ENCODE results near the gene TASP1. TPM values are rescaled to one million over a fixed set of nuclear protein-coding genes. Genes with fewer than 3 reads are reported as not detected.
"Not testable (repeated sequence)": the region's sequence is repeated elsewhere in the genome, so short reads cannot be mapped to it uniquely, and the experiment has no call there.

The TASP1 gene
- total RNA-seq, 1 experiment from 2014 or later: 5.3 TPM

GRCh38 chr20:13654463-13655023, 15.8 kb upstream of the TASP1 start:
- DNase-seq (ENCODE audit: low spot score): no peak
- in situ Hi-C loops (cut with HindIII; ENCODE audit: low sequenced_read_pairs): no loop called here

DNA sequence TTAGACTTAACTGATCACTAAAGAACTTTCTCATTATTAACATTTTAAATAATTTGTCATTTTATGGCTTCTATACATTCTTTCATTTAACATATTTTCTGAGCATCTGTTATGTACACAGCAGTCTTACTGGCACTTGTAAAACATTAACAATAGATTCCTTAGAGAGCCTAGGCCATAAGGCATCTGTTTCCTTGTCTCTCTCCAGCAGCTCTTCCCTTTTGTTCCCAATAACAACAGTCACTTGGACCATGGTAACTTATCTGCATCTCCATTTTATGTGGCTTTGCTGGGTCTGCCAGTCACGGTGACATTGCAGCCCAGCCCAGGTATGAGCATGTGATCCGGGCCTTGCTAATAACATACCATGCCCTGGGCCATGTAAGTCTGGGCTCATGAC, 11.7 kb upstream of the TASP1 start:
- in situ Hi-C loops (cut with HindIII; ENCODE audit: low sequenced_read_pairs): no loop called here
- no peak for DNase-seq (ENCODE audit: low spot score)

DNA sequence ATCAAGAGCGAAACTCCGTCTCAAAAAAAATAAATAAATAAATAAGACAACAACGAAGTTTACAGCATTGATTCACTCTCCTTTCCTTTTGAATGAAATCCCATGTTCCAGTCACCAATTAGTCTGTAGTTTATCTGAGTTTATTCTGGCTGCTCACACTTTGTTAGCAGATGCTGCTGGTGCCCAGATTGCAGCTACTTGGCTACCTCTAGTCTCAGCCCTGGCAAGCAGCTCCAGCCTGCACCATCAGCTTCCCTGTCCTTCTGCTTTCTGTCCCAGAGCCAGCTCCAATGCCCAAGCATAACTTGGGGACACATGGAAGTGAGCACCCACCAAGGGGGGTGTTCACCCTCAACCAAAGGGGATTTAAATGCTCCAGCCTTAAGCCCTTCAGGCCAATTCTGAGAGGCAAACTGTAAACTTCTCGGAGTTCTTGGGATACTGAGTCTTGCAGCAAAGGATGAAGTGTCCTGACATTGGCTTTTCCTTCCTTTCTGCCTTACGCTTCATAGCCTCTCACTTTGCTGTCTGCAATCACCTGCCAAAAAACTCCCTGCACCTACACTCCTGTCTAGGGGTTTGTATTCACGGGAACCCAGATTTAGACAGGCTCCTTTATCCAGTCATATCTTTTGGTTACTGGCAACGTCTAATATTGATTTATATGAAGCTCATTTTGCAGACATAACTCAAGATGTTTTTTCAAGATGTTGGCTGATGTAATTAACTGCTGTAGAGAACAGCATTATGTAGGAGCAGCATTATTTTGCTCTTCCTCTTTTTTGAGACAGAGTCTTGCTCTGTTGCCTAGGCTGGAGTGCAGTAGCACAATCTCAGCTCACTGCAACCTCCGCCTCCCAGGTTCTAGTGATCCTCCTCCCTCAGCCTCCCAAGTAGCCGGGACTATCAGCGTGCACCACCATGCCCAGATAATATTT, 9.8 kb upstream of the TASP1 start:
- no peak for DNase-seq (ENCODE audit: low spot score)
- in situ Hi-C loops (cut with HindIII; ENCODE audit: low sequenced_read_pairs): no loop called here

DNA sequence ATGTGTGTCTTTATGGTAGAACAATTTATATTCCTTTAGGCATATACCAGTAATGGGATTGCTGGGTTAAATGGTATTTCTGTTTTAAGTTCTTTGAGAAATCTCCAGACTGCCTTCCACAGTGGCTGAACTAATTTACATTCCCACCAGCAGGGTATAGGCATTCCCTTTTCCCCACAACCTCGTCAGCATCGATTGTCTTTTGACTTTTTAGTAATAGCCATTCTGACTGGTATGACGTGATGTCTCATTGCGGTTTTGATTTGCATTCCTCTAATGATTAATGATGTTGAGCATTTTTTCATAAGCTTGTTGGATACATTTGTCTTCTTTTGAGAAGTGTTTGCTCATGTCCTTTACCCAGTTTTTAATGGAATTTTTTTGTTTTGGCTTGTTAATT, 5.3 kb upstream of the TASP1 start:
- no peak for DNase-seq (ENCODE audit: low spot score)
- in situ Hi-C loops (cut with HindIII; ENCODE audit: low sequenced_read_pairs): no loop called here

DNA sequence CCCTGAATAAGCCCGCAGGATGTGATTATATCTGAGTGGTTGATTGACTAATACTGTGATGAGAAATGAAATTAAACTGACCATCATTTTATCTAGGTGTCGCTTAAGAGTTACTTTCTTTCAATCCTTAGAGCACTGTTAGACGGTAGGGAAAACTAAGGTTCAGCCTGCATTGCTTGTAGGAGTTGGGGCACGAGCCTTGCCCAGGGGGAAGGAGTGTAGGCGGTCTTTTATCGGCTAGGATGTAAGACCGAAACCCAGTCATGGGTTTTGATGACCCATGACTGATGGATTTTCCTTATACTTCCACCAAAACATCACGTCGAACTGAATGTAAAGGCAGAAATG, 392 bp upstream of the TASP1 start:
- in situ Hi-C loops (cut with HindIII; ENCODE audit: low sequenced_read_pairs): no loop called here
- no peak for DNase-seq (ENCODE audit: low spot score)

DNA sequence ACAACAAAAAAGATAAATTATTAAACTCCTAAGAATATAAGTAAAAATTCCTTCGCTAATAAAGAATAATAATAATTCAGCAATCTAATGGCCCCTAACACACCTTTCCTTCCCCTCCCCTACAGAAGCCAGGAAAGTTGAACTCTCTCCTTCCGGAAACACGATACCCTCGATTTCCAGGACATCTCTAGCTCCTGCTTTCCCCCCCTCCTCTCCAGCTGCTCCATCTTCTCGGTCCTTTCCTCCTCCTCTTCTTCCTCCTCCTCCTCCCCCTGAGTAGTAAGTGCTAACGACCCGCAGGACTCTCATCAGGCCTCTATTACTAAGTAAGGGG, 603 bp downstream of the TASP1 start:
- DNase-seq (ENCODE audit: low spot score): no peak
- in situ Hi-C loops (cut with HindIII; ENCODE audit: low sequenced_read_pairs): no loop called here

GRCh38 chr20:13632431-13632830, 6.3 kb downstream of the TASP1 start:
- no peak for DNase-seq (ENCODE audit: low spot score)

DNA sequence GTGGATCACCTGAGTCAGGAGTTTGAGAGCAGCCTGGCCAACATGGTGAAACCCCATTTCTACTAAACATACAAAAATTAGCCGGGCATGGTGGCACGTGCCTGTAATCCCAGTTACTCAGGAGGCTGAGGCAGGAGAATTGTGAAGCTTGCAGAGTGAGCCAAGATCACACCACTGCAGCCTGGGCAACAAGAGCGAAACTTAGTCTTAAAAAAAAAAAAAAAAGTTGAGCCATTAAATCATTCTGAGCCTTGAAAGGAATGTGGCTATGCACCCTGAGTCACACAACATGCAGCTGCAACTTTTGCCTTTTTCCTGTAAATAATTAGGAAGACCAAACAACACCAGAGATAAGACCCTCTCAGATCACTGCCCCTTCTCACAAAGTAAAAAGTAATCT, 11.2 kb downstream of the TASP1 start:
- in situ Hi-C loops (cut with HindIII; ENCODE audit: low sequenced_read_pairs); DNase-seq (ENCODE audit: low spot score): not testable (repeated sequence)

More at GRCh38 chr20:13632431-13632830, 6.3 kb downstream of the TASP1 start:
- in situ Hi-C loops (cut with HindIII; ENCODE audit: low sequenced_read_pairs): no loop called here

GRCh38 chr20:13626724-13627123, 12.0 kb downstream of the TASP1 start:
- DNase-seq (ENCODE audit: low spot score): no peak
- in situ Hi-C loops (cut with HindIII; ENCODE audit: low sequenced_read_pairs): no loop called here

GRCh38 chr20:13625304-13625979, 13.3 kb downstream of the TASP1 start:
- in situ Hi-C loops (cut with HindIII; ENCODE audit: low sequenced_read_pairs): no loop called here
- DNase-seq (ENCODE audit: low spot score): no peak

DNA sequence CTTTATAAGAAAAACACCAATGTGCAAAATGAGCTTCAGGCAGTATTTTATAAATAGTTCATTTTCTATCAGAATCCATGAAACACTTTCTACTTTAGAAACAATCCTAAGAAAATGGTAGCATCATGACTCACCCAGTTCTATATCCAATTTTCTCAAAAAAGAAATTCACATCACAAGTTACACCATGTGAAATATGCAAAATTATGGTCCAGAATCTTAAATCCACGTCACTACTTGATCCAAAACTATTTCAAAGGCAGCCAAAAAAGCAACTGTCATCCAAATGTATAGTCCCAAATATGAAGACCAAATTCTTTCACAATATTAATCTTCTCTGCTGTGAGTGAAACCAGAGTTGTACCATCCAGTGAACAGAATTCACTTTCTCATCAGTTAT, 19.3 kb downstream of the TASP1 start:
- in situ Hi-C loops (cut with HindIII; ENCODE audit: low sequenced_read_pairs); DNase-seq (ENCODE audit: low spot score): not testable (repeated sequence)

GRCh38 chr20:13618456-13618855, 20.3 kb downstream of the TASP1 start:
- DNase-seq (ENCODE audit: low spot score); in situ Hi-C loops (cut with HindIII; ENCODE audit: low sequenced_read_pairs): not testable (repeated sequence)

DNA sequence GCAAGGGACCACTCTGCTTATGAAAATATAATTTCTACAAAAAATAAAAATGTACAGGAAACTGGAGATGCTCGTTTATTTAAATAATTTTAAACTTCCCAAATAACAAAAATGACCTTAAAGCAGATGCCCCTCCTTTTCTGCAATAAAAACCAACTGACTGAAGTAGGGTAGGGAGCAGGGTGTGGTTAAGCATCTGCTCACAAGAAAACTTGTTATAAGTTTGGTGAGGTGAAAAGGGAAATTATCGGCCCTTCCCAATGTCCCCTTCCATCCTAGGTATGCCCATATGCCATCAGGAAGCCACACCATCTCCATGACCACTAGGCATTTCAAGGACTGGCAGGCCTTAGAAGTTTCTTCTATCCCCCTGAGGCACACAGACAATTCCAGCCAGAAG, 21.1 kb downstream of the TASP1 start:
- in situ Hi-C loops (cut with HindIII; ENCODE audit: low sequenced_read_pairs); DNase-seq (ENCODE audit: low spot score): not testable (repeated sequence)

DNA sequence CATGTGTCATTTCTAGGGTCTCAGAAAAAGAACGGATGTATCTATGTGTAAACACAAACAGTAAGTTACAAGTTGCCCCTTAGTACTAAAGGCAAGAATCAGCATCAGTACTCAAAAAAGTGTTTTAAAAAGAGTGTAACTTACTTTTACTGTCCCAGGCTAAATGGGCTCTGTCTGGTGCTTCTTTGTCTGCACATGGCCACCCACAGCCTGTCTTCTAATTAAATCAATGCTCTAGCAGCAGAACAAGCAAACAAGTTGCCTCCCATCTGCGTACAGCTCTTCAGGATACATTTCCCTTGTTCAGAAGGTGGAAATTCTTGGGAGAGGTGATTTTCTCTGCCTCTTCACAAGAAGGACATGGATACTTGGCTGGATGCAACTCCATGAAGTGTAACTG, 22.0 kb downstream of the TASP1 start:
- in situ Hi-C loops (cut with HindIII; ENCODE audit: low sequenced_read_pairs); DNase-seq (ENCODE audit: low spot score): not testable (repeated sequence)

DNA sequence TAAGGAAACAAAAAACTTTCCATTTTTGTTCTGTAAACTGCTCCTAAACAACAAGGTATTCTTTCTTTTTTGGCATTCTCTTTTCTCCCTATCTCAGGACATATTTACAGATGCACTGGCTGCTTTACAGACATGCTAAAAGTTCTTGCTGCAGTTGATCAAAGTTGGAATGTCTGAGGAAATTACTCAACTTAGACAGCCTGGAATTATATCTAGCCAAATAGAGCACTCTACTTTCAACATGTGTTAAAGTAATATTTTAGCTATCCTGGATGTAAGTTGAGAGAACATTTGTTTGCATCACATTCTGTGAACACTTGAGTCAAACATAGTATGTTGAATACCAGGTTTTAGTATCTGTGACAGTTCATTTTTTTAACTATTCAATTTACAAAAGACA, 24.8 kb downstream of the TASP1 start:
- DNase-seq (ENCODE audit: low spot score): no peak
- in situ Hi-C loops (cut with HindIII; ENCODE audit: low sequenced_read_pairs): no loop called here

DNA sequence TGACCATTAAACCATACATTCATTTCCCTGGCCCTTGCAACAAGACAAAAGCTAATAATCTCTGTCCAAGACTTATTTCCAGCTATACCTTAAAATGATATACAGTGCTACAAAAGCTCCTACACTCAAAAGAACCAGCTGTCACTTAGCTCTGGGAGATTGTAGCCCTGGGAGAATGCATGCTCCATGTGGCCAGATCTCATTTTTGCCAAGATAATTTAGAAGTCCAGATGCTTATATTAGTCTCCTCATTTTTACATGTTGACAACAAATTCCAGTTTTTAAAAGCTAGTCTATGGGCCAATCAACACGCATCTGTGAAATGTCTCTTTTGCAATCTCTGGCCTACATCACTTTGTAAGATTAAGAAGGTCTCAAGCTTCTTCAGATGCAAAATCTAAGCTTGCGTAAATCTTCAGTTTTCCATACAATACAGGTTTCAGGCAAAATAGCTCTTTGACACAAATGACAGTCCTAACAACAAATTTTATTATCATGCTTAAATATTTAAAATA, 27.1 kb downstream of the TASP1 start:
- DNase-seq (ENCODE audit: low spot score): no peak
- in situ Hi-C loops (cut with HindIII; ENCODE audit: low sequenced_read_pairs): no loop called here

DNA sequence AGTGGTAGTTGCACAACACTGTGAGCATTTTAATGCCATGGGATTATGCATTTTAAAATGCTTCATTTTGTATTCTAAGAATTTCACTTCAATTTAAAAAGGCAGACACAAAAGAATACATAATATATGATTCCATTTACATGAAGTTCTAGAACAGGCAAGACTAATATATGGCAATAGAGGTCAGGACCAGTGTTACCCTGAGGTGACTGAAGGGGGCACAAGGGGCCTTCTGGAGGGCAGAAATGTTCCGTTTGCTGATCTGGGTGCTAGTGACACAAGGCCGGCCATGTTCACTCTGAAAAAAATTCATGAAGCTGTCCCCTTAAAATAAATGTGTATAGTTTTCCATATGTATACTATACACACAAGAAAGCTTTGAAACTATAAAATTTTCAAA, 28.5 kb downstream of the TASP1 start:
- no peak for DNase-seq (ENCODE audit: low spot score)

DNA sequence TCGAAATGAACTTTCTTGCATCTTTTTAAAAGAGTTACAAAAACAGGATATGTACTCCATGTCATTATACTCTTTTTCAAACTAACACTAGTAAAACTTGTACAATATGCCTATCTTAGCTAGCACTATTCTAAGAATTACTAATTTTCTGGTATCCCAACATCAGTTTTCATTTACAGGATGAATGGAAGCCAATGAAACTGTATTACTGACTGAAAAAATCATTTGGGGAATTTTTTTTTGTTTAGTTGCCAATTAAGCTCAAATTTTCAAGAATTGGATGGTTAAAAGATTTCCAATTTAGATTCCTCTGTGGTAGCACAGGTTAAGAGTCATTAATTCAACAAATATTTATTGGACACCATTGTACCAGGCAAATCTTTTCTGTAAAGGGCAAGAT, 30.7 kb downstream of the TASP1 start:
- in situ Hi-C loops (cut with HindIII; ENCODE audit: low sequenced_read_pairs): no loop called here
- no peak for DNase-seq (ENCODE audit: low spot score)

More for the DNA sequence above, 28.5 kb downstream of the TASP1 start:
- in situ Hi-C loops (cut with HindIII; ENCODE audit: low sequenced_read_pairs): no loop called here

DNA sequence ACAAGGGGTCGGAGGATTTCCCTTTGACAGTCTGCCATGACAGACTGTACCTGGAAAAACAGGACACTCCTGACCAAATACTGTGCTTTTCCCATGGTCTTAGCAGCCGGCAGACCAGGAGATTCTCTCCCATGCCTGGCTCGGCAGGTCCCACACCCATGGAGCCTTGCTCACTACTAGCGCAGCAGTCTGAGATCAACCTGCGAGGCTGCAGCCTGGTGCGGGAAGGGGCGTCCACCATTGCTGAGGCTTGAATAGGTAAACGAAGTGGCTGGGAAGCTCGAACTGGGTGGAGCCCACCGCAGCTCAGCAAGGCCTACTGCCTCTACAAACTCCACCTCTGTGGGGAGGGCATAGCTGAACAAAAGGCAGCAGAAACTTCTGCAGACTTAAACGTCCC, 45.3 kb downstream of the TASP1 start:
- DNase-seq (ENCODE audit: low spot score); in situ Hi-C loops (cut with HindIII; ENCODE audit: low sequenced_read_pairs): not testable (repeated sequence)

GRCh38 chr20:13588049-13588448, 50.7 kb downstream of the TASP1 start:
- in situ Hi-C loops (cut with HindIII; ENCODE audit: low sequenced_read_pairs): no loop called here
- DNase-seq (ENCODE audit: low spot score): no peak
